Stimulated activated effector memory CD8-positive, alpha-beta T cell treated with anti-CD3 and anti-CD28 coated beads, Interleukin-12 subunit alpha, Interleukin-12 subunit beta, amount 100 ng/mL, for 72 hours (primary cell): ENCODE results near the gene SLC35B2.

Experiments
- ATAC-seq: fragments of 150-1000 bp; cut with Tn5 transposase; 2 replicates; pipeline ENCODE4 v1.10.0; 2021
- DNase-seq, 2 donors: peaks; one replicate each; pipeline ENCODE4 v3.0.0; 2021 to 2022; ENCODE audit warnings: low spot score in 2 of 2
- H3K27ac Mint-ChIP-seq: one replicate; pipeline ENCODE4 v1.8.0; 2022; ENCODE audit warnings: mild to moderate bottlenecking, mixed read lengths
- H3K36me3 Mint-ChIP-seq: one replicate; pipeline ENCODE4 v1.8.0; 2022; ENCODE audit warnings: mild to moderate bottlenecking, mixed read lengths
- H3K4me1 Mint-ChIP-seq: one replicate; pipeline ENCODE4 v1.8.0; 2022; ENCODE audit warnings: mixed read lengths
- H3K4me3 Mint-ChIP-seq: one replicate; pipeline ENCODE4 v1.8.0; 2022; ENCODE audit warnings: mild to moderate bottlenecking, mixed read lengths
- H3K9me3 Mint-ChIP-seq: one replicate; pipeline ENCODE4 v1.8.0; 2022; ENCODE audit warnings: mixed read lengths

The SLC35B2 gene, protein sequence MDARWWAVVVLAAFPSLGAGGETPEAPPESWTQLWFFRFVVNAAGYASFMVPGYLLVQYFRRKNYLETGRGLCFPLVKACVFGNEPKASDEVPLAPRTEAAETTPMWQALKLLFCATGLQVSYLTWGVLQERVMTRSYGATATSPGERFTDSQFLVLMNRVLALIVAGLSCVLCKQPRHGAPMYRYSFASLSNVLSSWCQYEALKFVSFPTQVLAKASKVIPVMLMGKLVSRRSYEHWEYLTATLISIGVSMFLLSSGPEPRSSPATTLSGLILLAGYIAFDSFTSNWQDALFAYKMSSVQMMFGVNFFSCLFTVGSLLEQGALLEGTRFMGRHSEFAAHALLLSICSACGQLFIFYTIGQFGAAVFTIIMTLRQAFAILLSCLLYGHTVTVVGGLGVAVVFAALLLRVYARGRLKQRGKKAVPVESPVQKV

GRCh38 chr6:44257025-44257752 is at the start of gene SLC35B2:
SLC35B2 (minus strand) TSS chr6:44257528; CDS start chr6:44257410, 118 bp downstream.
- H3K27ac Mint-ChIP-seq = peak within 1 kb of the TSS; percentile 100
- peak; percentile 69 to 85 for DNase-seq
- peak; percentile 78 for ATAC-seq
- peaks cover 81% of the 10 kb centered on the region for H3K4me1 Mint-ChIP-seq
- peaks cover 98% of the 10 kb centered on the region for H3K36me3 Mint-ChIP-seq
- H3K9me3 Mint-ChIP-seq = no peaks in the 10 kb centered on the region
- peak within 1 kb of the TSS; percentile 88 for H3K4me3 Mint-ChIP-seq

DNA sequence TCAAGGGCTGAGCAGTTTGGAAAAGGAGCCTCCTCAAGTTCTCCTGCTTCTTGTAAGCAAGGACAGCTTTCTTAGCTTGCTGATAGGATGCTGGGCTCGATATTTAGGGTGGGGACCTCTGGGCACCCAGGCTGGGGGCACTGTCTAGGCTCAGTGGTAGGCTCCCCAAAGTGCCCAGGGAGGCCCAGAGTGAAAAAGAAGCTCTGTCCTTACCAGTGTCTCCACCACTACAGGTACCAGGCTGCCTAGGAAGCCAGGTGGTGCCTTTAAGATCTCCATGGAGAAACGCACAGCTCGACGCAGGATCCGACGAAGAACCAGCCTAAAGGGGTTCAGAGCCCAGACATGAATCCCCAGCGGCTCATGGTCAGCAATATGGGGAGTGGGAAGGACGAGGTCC is 49.4 kb upstream of the SLC35B2 start:
- peaks cover 19% of the 10 kb centered on the region for H3K4me1 Mint-ChIP-seq
- H3K4me3 Mint-ChIP-seq = no peak overlapping the region
- ATAC-seq (no peak), DNase-seq (no peak)
- H3K36me3 Mint-ChIP-seq = peaks cover 66% of the 10 kb centered on the region
- H3K27ac Mint-ChIP-seq = peak overlapping the region; percentile 12
- H3K9me3 Mint-ChIP-seq = no peaks in the 10 kb centered on the region

- DNase-seq = no peak
- H3K4me3 Mint-ChIP-seq = no peak overlapping the region
- H3K27ac Mint-ChIP-seq = peak overlapping the region; percentile 19
Measured at GRCh38 chr6:44305200-44305725, 47.9 kb upstream of the SLC35B2 start.

DNA sequence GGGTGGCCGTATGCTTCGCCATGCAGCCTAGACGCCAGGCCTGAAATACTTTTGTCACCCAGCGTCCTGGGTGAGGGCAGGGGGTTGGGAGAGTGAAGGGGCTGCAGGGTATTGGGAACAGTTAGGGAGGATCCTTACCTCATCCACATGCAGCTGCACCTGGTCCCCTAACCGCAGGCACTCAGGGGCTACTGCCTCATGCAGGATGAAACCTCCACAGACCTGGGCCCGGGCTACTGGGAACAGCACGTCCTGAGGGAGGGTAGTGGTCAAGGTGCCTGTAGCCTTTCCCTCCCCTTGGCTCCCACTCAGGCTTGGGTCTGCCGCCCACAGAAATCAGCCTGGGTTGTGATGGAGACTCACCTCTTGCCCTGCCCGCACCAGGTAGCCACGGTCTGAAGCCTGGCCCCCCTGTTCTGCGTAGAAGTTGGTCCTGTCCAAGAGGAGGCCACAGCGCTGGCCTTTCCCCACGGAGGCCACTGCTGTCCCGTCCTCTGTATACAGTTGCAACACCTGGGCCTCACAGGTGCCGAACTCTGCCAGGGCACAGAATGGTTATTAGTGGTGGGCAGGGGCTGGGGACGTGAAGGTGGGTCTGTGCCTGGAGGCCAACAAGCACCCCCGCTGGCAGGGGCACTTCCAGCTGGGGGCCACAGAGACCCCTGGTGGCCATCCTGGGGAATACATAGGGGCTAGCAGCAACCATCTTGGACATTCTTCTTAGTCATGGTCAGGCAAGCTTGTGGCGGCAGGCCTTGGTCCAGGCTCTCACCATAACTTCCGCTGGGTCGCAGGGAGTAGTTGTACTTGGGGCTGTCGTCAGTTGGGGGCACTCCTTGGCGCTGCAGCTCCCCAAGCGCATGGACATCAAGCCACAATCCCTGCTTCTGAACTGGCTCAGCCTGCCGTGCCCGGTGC is 47.2 kb upstream of the SLC35B2 start:
- Mint-ChIP-seq H3K36me3 (peaks cover 63% of the 10 kb centered on the region), H3K27ac (no peak overlapping the region), H3K4me1 (peaks cover 9% of the 10 kb centered on the region), H3K4me3 (no peak overlapping the region), H3K9me3 (no peaks in the 10 kb centered on the region)
- DNase-seq (peak; percentile 32 to 61), ATAC-seq (peak; percentile 55)

More at GRCh38 chr6:44305200-44305725, 47.9 kb upstream of the SLC35B2 start:
- ATAC-seq = no peak
- H3K4me1 Mint-ChIP-seq = peaks cover 16% of the 10 kb centered on the region
- peaks cover 66% of the 10 kb centered on the region for H3K36me3 Mint-ChIP-seq
- no peaks in the 10 kb centered on the region for H3K9me3 Mint-ChIP-seq

DNA sequence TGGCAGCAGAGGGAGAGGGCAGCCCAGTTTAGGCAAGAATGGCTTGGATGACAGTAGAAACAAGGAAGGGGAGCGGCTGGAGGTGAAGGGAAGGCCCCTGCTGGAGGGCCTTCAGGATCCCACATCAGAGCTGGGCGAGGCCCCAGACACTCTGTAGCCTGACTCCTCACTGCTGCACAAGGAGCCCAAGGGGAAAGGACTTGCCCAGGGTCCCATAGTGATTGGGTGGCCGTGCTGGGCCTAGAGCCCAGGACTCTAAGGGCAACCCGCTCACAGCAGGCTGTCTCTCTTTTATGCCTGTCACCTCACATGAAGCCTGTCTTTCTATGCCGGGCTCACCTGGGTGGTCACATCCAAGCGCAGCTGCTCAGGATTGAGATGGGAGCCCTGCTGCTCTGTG is 46.5 kb upstream of the SLC35B2 start:
- no peak for ATAC-seq
- no peak for DNase-seq
- peaks cover 8% of the 10 kb centered on the region for H3K4me1 Mint-ChIP-seq
- H3K36me3 Mint-ChIP-seq = peaks cover 63% of the 10 kb centered on the region
- no peaks in the 10 kb centered on the region for H3K9me3 Mint-ChIP-seq
- no peak overlapping the region for H3K27ac Mint-ChIP-seq
- no peak overlapping the region for H3K4me3 Mint-ChIP-seq

DNA sequence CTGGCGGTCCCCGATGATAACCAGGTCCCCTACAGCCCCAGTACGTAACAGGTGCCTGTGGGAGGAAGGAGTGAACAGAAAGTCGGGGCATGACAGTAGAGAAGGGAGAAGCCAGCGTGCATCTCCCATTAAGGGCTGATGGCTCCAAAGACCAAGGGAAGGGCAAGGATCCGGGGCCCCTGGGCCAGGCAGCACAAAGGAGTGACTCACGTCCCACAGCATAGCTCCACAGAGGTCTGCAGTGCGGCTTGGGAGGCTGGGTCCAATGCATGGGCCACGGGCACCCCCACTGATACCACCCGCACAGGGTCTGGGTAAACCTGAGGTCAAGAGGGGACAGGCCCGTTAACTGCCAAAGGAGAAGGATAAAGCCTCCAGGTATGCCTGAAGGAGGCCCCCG is 45.5 kb upstream of the SLC35B2 start:
- Mint-ChIP-seq H3K9me3 (no peaks in the 10 kb centered on the region), H3K4me1 (peaks cover 13% of the 10 kb centered on the region), H3K27ac (no peak overlapping the region), H3K36me3 (peaks cover 59% of the 10 kb centered on the region), H3K4me3 (no peak overlapping the region)
- ATAC-seq (no peak), DNase-seq (no peak)

DNA sequence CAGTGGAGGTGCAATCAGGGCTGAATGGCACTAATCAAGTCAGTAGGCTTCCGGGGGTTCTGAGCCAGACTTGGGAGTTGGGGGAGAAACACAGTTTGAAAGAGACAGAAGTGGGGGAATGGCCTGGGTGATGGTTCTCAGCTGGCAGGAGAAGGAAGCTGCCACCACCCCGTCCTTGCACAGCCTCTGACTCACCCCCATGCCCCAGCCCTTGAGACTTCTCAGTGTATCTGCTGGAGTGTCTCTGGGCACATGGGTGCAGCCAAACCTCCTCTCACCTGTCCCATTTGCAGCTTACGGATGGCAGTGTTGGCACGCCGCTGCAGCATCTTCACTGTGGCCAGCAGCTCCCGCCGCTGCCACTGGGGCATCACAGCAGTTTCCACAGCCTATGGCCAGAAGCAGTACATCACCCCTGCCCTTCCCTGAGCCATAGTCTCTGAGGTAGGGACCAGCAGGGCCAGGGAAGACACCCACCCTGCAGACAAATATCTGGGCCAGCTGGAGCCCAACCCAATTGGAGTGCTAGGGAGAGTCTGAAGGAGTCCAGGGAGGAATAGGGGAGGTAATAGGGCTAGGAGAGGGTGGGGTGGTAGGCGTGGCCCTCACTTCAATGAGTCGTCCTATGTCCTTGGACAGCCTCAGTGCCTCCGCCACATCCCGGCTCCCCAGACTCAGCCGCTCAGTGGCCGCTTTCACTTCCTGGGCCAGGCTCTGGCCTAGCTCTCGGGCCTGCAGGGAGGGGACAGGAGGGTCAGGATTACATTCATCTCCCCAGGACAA is 44.6 kb upstream of the SLC35B2 start:
- peaks cover 56% of the 10 kb centered on the region for H3K36me3 Mint-ChIP-seq
- H3K9me3 Mint-ChIP-seq = no peaks in the 10 kb centered on the region
- no peak overlapping the region for H3K4me3 Mint-ChIP-seq
- H3K4me1 Mint-ChIP-seq = peaks cover 17% of the 10 kb centered on the region
- H3K27ac Mint-ChIP-seq = no peak overlapping the region
- ATAC-seq = no peak
- DNase-seq = no peak

DNA sequence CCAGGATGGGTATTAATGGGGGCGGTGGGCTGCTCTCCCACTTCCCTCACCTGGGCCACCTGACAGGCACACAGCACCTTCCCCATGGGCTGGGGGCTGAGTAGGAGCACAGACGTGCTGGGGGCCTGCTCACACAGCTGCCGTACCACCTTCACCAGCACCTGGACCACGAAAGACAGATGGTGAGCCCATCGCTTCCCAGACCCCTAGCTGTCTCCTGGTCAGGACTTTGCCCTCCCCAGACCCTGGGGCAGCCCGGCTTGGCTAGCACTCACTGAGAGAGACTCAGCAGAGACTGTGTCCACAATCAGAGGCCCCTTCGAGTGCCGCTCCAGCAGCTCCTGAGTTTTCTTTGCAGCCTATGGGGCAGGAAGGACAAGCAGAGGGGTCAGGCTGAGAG is 43.8 kb upstream of the SLC35B2 start:
- no peaks in the 10 kb centered on the region for H3K9me3 Mint-ChIP-seq
- peaks cover 54% of the 10 kb centered on the region for H3K36me3 Mint-ChIP-seq
- H3K27ac Mint-ChIP-seq = no peak overlapping the region
- no peak for ATAC-seq
- peaks cover 23% of the 10 kb centered on the region for H3K4me1 Mint-ChIP-seq
- no peak for DNase-seq
- no peak overlapping the region for H3K4me3 Mint-ChIP-seq

GRCh38 chr6:44300292-44300823 is 43.0 kb upstream of the SLC35B2 start:
- peaks cover 17% of the 10 kb centered on the region for H3K4me1 Mint-ChIP-seq
- no peak for ATAC-seq
- DNase-seq = no peak
- H3K4me3 Mint-ChIP-seq = no peak overlapping the region
- peak overlapping the region; percentile 54 for H3K27ac Mint-ChIP-seq
- H3K9me3 Mint-ChIP-seq = no peaks in the 10 kb centered on the region
- peaks cover 46% of the 10 kb centered on the region for H3K36me3 Mint-ChIP-seq

GRCh38 chr6:44298864-44299263 is 41.5 kb upstream of the SLC35B2 start:
- Mint-ChIP-seq H3K9me3 (no peaks in the 10 kb centered on the region), H3K4me1 (peaks cover 15% of the 10 kb centered on the region), H3K27ac (no peak overlapping the region), H3K36me3 (peaks cover 34% of the 10 kb centered on the region), H3K4me3 (no peak overlapping the region)
- DNase-seq = no peak
- no peak for ATAC-seq

- ATAC-seq (no peak), DNase-seq (no peak)
- H3K4me3 Mint-ChIP-seq = peak overlapping the region; percentile 50
- H3K36me3 Mint-ChIP-seq = peaks cover 28% of the 10 kb centered on the region
- H3K9me3 Mint-ChIP-seq = no peaks in the 10 kb centered on the region
- H3K4me1 Mint-ChIP-seq = peaks cover 15% of the 10 kb centered on the region
- H3K27ac Mint-ChIP-seq = no peak overlapping the region
Measured at GRCh38 chr6:44298055-44298803, 40.9 kb upstream of the SLC35B2 start.

GRCh38 chr6:44297063-44298038 is 40.0 kb upstream of the SLC35B2 start:
- Mint-ChIP-seq H3K36me3 (peaks cover 26% of the 10 kb centered on the region), H3K4me1 (peaks cover 15% of the 10 kb centered on the region), H3K9me3 (no peaks in the 10 kb centered on the region), H3K4me3 (peak overlapping the region; percentile 50), H3K27ac (no peak overlapping the region)
- DNase-seq (peak in 1 of 2 donors; percentile 28), ATAC-seq (peak; percentile 81)
